HG02938 (cell line): Measurements from ENCODE around the gene RPTOR.

Experiments used
- ATAC-seq: cut with Tn5 transposase; IDR thresholded peaks from one replicate; pipeline ENCODE4 v1.9.1; 2021; ENCODE audit warnings: mild to moderate bottlenecking, moderate library complexity; ENCODE audit not compliant: unreplicated experiment

The RPTOR gene

DNA sequence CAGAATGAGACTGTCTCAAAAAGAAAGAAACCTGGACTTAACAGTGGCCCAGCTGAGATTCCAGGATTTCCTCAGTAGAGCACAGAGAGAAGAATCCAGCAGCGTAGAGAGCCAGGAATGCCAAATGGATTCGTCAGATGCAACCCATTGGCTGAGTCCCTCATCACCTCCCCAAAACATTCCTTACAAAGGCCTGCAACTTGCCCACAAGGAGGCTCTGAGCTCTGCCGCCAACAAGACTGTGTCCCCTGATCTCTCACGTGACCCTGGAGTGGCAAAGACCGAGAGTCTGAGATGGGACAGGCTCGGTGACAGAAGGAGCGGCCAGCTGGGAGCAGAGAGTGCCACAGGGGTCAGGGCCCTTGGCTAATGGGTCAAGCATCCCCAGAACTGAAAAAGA, 440.1 kb downstream of the RPTOR start:
- ATAC-seq = no peak

DNA sequence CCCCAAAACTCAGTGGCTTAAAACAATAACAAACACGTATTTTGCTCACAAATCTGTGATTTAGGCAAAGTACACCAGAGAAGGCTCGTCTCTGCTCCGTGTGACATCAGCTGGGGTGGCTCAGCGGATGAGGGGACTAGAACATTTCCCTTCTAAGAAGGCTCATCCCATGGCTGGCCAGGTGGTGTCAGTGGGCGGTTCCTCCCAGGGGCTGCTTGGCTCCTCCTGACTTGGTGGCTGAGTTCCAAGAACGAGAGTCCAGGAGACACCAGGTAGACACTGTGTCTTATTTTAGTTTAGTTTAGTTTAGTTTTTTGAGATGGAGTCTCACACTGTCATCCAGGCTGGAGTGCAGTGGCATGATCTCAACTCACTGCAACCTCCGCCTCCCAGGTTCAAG, 441.4 kb downstream of the RPTOR start:
- ATAC-seq = no peak

GRCh38 chr17:80986816-80987475, 442.3 kb downstream of the RPTOR start:
- ATAC-seq = no peak

- no peak for ATAC-seq
These were observed 443.4 kb downstream of the RPTOR start for GRCh38 chr17:80987941-80988461.

DNA sequence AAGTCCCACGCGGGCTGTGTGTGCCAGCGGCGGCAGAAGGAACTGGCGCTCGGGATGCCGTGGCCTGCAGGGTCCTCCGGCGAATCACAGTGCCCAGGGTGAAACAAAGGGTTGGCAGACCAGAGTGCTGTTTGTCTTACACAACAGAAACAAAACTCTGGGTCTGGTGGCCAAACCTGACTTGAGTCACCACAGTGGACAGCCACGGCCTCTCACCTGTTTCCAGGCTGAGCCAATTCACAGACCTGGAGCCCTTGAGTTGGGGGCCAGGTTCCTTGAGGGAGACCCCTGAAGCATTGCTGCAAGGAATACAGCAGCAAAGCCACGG, 444.9 kb downstream of the RPTOR start:
- no peak for ATAC-seq

DNA sequence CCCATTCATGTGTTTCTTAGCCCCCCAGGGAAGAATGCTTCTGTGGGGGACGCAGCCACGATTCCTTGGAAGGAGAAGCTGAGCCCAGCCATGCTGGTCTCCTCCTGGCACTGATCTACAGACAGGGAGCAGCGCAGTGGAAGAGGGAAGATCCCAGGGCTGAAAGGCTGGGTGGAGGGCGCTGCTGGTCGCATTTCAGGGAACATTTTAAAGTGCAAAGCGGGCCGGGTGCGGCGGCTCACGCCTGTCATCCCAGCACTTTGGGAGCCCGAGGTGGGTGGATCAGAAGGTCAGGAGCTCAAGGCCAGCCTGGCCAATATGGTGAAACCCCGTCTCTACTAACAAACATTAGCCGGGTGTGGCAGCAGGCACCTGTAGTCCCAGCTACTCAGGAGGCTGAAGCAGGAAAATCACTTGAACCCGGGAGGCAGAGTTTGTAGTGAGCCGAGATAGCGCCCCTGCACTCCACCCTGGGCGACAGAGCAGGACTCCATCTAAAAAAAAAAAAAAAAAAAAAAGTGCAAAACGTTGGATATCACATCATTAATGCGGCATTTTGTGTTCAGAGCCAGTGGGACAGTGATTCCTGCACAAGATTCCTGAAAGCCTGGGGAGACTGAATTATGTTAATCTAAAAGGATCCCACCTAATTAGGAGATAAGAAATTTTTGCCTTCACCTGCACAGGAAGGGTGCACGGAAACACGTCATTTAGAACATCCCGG, 446.4 kb downstream of the RPTOR start:
- ATAC-seq = no peak

- ATAC-seq = no peak
These were observed 447.0 kb downstream of the RPTOR start, which contains the start of gene CHMP6 for GRCh38 chr17:80991645-80992076. TSS of gene CHMP6 (plus strand) at chr17:80991841. CDS start at chr17:80991919, 78 bp downstream.

DNA sequence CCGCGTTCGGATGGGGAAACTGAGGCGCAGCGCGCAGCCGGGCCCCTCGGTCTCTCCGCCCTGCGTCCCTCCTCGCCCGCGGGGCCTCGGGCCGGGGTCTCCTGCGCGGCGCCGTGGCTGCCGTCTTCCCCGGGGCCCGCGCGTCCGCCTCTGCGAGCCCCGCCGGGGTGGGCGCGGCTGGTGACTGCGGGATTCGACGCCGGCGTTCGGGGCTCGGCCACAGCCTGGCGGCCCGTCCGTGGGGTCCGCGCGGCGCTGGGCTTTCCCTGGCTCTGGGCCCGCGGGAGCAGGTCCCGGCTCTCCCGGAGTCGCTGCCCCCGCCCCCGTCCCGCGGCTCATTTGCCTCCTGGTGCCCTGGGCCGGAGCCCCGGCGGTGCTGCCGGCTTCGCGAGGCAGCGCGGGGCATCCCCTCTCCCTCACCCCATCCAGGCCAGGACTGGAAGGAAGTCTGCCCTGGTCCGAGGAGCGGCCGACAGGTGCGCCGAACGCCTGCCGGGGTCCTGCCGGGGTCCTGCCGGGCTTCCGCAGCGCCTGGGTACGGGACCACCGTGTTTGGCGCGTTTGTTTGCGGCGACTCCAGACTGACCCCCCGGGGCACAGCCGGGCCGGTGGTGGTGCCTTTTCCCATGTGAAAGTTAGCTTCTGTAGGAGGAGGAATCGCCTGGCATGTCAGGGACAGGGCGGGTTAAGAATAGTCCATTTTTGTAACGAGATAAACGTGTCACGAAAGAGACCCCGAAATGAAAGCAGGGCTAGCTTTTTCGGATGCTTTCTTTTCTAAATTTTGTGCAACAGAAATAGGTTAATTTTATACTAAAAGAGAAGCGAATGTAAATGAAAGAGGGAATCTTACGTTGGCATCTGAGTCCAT, 447.7 kb downstream of the RPTOR start:
- ATAC-seq = no peak

GRCh38 chr17:80992948-80993624, 448.4 kb downstream of the RPTOR start:
- ATAC-seq = no peak

GRCh38 chr17:80995131-80995530, 450.5 kb downstream of the RPTOR start:
- no peak for ATAC-seq

GRCh38 chr17:80996422-80997305, 452.0 kb downstream of the RPTOR start:
- no peak for ATAC-seq

GRCh38 chr17:80997424-80998117, 452.9 kb downstream of the RPTOR start:
- ATAC-seq = no peak

DNA sequence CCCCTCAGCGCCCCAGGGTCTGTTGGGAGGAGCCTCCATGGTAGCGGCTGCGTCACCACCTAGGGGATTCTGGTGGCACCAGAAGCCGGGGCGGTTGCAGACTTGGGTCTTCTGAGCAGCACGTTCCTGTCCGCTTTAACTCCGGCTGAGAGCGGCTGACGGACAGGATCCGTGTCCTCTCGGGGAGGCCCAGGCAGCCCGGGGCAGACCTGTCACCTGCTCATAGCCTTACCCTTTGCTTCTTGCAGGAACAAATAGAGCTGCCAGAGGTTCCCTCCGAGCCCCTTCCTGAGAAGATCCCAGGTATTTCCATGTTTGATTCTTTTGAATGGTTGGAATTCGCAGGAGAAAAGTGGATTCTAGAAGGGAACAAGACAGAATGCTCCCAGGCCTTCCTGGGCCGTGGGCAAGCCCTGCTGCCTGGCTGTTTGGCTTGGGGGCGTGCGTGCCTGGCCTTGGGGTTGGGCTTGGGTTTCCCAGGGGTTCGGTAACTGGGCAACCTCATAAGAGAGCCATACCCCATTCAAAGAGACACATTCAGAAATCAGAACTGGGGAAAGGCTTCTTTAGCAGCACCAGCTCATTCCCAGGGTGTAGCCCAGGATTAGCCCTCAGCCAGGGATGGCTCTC, 453.6 kb downstream of the RPTOR start:
- no peak for ATAC-seq

DNA sequence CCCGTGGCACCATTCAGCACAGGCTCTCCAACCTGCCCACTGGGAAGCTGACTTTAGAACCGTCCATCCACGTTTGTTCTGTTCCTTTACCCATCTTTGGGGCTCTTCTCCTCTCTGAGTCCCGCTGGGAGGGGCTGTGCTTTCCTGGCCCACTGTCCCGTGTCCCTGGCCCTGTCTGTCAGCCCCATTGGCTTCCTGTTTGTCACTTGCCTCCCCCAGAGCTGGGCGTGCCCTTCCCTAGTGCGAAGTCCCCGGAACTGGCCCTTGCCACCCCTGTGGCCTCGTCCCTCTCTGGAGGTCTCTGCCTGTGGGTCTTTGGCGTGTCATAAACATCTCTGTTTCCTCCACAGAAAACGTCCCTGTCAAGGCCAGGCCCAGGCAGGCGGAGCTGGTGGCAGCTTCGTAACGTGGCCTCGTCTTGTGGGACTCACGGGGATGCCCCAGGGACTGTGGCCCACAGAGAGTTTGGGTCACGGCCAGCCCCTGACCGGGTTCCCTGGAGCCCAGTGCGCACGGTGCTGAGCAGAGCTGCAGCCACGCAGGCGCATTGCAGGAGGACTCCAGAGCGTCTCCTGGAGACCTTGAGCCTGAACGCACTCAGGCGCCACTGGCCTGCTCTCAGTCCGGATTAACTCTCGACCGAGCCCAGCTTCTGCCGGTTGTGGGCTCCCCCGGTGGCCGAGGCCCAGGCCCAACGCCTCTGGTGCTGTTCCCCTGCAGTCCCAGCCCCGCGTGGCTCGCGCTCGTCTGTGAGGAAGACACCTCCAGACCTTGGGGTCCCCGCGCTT, 454.3 kb downstream of the RPTOR start:
- no peak for ATAC-seq

DNA sequence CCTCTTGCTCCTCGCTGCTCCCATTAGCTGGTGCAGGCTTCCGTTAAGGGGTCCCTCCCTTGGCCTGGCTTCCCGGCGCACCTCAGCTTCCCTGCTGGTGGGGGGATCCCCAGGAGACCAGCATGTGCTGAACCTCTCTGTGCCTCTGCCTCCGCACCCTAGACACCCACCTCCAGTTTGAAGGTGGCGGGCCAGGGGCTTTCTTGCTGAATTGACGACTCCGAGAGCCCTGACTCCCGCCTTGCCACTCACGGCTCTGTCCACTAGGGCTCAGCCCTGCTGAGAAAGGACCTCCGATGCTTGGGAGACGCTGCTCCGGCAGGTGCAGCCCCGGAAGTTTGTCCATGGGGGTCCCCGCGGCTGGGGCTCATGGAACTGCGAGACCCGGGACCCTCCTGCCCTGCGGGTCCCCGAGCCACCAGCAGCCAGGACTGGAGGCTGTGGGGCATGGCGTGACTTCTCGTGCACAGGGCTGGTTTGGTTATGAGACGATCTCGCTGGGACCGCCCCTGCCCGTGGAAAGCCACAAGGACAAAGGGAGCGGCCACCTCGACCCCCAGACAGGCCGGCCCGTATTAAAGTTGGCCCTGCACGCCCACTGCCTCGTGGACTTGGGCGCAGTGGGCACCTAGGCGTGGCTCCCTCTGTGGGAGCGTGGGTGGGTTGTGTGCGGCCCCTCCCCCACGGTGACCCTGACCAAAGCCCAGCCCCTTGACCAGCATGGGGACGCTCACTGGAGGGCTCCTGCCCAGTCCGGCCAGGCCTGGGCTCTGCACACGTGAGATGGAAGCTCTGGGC, 455.1 kb downstream of the RPTOR start:
- ATAC-seq = no peak

DNA sequence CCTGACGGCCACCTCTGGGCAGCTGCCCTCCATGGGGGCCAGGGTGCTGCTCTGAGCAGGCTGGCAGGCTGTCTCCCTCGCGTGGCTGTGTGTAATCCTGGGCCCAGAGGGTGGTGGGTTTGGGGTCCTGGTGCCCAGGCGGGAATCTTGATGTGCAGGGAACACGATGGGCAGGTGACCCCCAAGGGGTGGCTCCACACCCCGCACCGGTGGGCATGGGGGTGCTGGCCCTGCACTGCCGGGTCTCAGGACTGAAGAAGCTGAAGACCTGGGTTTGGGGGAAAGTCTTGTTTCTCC, 455.6 kb downstream of the RPTOR start:
- ATAC-seq = no peak

DNA sequence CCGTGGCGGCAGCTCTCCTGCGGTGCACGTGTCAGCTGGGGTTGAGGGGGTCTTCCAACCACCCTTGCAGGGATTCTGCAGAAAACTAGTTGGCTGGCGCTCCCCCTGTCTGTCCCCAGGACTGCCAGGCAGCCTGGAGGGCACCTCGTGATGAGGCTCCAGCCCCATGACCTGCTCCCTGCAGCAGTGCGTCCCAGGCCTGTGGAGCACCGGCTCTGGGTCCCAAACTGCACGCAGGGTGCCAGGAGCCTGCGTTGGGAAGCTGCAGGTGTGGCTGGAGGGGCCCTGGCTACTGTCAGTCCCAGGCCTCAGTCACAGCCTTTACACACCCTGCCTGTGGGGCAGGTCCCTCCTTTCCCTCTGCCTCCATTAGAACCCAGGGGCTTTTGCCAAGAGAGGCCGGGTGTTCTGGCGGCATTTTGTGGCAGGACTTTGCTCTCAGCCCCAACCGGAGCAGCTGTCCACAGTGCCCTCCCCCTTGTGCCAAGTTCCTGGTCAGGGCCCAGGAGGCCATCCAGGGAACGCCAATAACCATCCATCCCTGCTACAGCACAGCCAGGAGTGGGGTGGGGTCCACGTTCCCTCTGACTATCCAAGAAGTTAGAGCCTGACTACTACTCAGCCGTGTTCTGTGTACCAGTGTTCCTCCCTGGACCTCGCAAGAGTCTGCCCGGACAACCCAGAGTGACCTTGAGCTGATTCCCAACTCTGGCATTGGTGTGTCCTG, 456.2 kb downstream of the RPTOR start:
- no peak for ATAC-seq
